Suppressor macrophage treated with lipopolysaccharide for 4 hours (primary cell): ENCODE results near the gene FOXD1.
"Not testable (repeated sequence)": the region's sequence is repeated elsewhere in the genome, so short reads cannot be mapped to it uniquely, and the experiment has no call there.

Experiments
- DNase-seq: peaks from one replicate; pipeline ENCODE4 v3.0.0-alpha.2; 2020

Gene FOXD1

DNA sequence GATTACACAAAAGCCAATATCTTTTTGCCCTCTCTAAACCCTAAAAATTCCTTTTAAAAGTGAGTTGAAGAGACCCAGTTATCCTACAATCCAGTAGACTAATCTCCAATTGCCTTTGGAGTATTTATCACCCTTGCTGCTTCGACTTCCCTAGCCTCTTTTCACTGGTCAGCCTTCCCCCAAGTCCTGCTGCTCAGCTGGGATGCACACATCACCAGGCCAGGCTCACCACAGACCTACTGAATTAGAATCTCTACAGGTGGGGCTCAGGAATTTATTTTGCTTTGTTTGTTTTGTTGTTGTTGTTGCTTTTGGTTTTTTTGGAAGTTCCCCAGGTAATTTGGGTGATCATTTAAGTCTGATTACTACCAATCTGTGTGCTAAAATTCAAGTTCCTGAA is 11.6 kb upstream of the FOXD1 start:
- DNase-seq, result no peak

DNA sequence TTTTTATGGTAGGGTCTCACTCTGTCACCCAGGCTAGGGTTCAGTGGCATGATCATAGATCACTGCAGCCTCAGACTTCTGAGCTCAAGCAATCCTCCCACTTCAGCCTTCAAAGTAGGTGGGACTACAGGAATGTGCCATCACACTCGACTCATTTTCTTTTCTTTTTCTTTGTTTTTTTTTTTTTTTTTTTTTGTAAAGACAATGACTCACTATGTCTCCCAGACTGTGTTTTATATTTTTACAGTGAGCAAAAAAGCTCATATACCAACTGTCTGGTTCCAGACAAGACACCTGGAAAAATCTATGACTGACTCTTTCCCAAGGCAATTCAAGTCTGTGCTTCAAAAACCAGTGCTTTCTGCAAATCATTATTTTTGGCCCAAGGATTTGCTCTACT is 10.8 kb upstream of the FOXD1 start:
- no peak for DNase-seq

DNA sequence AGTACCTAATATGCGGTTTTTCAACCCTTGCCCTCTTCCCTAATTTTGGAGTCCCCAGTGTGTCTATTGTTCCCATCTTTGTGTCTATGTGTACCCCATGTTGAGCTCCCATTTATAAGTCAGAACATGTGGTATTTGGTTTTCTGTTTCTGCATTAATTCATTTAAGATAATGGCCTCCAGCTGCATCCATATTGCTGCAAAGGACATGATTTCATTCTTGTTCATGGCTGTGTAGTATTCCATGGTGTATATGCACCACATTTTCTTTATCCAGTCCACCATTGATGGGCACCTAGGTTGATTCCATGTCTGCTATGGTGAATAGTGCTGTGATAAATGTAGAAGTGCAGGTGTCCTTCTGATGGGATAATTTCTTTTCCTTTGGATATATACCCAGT is 7.9 kb upstream of the FOXD1 start:
- DNase-seq, result not testable (repeated sequence)

DNA sequence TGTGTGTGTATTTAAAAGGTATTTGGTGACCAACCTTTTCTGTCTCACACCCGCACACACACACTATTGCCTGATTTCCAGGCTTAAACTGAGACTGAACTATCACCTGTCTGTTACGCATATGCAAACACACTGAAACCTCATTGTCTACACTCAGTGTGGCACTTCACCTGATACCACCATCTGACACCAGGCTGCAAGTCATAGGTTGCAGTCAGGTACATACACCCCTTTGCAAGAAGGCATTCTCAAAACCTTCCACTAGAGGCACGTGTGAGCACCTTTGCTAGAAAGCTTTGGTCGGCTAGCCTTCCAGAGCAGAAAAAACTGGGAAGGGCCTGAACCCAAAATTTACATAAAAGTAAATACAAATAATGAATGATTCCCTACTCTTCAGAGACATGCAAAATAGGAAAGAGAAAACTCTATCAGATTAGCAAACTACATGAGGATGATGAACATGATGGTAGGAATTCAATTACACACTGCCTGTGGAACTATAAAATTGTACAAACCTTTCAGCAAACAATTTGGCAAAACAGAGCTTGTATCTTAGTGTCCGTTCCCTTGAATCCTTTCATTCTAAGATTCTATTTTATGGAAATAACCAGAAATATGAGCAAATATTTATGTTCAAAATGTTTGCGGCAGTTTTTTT is 5.9 kb upstream of the FOXD1 start:
- DNase-seq, result peak; percentile 30

DNA sequence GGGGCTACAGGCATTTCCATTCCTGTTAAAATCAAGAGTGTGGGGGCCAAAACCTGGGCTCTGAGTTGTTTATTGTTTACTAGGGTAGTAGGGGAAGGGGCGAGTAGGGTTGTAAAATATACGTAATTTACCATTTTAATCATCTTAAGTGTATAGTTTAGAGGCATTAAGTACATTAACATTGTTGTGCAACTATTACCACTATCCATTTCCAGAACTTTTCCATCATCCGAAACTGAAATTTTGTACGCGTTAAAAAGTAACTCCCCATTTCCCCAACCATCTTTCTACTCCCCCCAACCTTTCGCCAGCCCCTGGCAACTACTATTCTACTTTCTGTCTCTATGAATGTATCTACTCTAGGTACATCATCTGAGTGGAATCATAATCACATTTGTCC is 3.6 kb upstream of the FOXD1 start:
- no peak for DNase-seq

DNA sequence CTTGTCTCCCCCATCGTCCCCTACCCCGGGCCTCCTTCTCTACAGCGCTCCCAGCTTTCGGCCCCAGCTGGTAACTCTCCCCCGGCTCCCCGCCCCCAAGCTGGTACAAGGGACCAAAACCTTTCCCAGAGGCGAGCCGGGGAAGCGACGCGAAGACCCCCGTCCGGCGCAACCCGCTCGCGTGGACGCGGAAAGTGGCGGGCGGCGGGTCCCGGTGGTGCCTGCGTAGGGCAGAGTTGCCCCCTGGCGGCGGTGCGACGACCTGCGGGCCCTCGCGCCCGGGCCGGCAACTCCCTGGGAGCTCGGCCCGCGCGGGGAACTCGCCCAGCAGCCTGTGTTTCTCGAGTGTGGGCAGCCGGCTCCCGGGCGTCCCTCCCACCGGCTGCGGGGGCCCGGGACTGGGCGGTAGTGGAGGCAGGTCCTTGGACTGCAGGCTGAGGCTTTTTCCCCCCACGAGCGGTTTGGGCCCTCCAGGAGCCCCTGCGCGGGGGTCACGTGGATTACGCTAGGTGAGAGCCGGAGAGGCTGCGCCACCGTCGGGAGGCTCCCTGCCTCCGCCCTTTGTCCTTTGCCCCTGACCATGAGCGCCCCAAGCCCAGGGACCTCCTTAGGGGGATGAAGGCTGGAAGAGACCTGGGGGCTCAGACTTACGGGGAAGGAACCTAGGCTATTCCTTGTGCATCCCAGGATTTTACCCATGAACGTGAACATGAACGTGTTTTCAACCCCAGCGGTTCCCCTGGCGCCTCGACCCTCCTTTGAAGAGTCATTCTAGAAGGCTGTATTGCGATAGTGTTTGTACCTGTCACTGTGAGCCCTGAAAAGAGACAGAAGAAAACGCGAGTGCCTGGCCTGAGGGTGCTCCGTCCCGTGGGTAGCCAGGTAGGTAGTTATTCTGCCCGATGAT is 2.9 kb upstream of the FOXD1 start:
- peak; percentile 63 for DNase-seq

DNA sequence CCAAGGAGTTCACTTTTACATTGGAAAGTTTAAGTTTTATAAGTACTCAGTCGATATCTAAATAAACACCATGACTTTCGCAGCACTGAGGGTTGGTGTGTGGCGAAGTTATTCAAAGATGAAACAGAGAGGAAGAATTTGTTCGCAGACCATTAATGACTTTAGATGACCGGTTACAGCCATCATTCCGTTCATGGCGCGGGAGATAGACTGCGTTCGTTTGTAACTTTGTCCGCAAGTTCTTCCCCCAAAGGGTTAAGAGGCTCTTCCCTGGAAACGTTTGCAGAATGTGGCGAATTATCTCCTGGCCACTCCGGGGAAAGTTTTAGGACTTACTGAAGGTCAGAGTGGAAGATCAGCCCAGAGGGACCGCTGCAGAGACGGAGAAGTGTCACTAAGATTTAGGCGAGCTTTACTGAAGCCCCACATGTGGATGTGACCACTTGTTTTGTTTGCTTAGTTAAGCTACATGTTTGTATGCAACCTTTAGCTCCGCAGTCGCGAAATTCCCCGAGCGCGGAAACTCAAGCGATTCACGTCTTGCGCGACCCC is 2.2 kb upstream of the FOXD1 start:
- DNase-seq, result no peak

DNA sequence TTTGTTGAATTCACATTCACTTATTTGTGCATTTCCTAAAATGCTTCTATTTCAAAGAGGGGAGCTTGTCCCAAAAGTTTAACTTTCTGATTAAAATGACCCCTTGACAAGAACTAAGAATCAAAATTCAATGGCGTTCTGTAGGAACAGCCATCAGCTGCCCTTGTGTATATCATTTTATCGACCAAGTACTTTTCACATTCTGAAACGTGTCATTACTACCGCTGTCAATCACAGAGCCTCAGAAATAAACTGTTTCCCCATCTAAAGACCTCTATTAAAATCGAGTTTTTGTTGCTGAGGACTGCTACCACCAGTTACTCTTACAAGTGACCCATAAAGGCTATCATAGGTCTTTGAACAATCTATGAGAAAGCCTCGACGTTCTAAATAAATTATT is 1.6 kb upstream of the FOXD1 start:
- DNase-seq, result no peak

DNA sequence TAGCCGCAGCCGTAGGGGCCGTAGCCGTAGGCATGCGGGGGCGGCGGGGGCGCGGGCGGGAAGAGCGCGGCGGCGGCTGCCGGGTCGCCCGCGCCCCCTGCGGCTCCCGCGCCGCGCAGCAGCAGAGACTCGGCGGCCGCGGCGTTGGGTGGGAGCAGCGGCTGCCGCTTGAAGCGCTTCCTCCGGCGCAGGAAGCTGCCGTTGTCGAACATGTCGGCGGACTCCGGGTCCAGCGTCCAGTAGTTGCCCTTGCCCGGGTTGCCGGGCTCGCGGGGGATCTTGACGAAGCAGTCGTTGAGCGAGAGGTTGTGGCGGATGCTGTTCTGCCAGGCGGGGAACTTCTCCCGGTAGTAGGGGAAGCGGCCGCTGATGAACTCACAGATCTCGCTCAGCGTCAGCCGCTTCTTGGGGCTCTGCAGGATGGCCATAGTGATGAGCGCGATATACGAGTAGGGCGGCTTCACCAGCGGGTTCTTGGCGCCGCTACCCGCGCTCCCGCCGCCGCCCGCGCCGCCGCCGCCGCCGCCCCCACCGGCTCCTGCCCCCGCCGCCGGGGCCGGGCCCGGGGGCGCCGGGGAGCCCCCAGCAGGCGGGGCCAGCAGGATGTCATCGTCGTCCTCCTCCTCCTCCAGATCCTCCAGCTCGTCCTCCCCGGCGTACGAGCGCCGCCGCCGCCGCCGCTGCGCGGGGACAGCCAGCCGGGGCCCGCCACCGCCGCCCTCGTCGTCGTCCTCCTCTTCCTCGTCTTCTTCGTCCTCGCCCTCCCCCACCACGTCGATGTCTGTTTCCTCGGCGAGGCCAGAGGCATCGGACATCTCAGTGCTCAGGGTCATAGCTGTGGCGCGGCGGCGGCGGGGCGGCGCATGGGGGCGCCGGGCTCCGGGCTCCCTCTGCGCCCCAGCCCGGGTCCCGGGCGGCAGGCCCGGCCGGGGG is 781 bp downstream of the FOXD1 start:
- peak; percentile 36 for DNase-seq

DNA sequence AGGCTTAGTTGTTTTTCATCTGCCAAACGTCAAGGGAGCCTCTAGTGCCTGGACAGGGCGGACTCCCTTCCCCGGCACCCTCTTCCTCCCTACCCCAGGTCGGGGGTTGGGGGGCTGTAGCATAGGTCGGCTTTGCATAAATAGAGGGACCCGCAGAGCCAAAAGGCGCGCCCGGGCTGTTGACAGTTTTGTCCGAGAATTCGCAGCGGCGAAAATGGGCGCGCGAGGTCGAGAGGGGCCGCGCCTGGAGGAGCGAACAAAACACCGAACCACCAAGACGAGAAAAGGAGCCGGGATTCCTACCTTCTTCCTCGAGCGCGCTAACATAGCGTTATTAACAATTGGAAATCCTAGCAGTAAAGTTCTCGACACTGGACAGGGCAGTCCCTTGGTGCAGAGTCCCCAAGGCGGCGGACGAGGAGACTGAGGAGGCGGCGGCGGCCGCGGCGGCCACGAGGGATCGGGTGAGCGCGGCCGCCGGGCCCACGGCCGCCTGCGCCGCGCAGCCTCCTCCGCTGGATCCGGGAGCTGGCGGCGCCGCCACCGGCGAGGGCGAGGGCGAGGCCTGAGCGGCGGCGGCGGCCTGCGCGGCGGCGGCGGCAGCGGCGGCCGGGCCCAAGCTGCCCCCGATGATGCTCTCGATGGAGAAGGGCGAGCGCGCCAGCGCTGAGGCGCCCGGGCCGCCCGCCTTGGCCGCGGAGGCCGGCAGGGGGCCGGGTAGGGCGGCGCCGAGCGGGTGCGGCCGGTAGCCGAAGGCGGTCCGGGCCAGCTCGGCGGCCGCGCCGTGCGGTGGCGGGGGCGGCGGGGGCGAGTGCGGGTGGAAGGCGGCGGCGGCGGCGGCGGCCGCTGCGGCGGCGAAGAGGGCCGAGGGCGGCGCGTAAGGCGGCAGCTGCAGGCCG is 1.7 kb downstream of the FOXD1 start:
- peak; percentile 22 for DNase-seq

DNA sequence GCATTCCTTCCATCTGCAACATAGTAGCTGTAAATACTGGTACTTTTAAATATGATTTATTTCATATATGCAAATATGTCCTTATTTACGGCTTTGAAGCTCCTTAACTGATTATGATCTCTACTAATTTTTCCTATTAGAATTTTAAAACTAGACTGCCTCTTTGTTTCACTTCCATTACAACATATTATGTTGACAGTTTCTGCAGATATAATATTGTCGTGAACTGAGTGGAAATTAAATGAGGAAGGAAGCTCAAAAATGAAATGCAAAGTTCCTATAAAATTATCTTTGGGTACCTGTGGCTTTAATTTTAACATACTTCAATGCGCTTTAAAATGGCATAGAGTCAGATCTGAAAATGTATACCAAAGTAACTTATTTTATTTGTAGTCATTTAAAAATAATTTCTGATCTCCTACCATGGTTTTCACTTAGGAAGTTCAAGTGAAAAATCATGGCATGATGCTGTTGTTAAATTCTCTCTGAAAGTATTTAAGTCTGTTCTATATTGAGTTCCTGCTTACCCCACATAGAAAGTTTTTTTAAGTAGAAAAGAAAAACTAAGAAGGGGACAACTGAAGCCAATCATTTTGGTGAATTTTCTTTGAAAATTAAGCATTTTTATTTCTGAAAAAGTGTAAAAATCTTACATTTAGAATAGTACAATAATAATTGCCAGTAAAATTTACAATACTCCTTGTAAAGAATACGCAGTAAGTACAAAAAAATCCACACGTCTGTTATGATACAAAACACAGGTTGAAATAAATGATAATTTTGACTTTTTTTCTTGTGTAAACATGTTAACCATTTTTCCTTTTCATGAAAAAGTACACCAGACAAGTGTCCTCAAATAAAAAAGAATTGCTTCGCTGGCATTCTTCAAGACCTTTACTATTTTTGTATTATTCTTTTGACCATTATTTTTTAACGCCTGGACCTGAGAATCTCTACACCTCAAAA is 2.6 kb downstream of the FOXD1 start:
- DNase-seq, result no peak

DNA sequence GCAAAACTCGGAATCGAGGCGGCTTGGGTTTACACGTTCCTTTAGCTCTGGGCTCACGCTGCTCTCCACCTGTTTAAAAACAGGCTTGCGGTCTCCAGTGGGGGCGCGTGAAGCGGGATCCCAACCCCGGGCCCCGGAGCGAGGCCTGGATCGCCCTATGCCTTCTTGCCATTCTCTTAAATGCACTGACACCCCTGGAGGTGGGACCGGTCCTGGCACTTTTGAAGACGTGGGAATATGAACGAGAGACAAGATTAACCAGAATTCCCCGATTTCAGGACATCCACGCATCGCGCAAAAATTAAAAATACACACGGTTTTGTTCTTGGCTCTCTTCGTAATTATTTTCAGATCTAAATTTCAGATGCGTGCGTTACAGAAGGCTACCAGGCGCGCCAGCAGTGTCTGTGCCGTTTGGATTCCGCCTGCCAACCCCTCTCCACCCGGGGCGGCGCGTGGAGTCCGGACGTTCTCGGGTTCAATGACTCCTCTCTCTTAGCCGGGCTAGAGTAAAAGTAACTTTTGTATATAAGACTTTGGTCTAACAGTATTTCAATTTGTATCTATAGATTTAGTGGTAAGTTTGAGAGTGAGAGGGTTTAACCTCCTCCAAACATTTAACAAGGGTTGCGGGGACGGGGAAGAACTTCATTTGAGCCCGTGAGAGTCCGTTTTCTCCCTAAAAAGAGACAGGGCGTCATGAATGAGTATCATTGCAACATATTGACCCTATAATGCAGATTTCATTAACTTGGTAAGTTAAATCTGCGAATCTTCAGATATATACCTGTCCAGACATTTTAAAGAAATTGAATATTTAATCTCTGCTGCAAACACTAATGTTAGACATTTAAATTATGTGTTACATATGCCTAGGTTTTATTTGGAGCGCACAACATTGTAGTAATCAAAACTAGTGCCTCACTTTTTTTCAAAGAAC is 3.8 kb downstream of the FOXD1 start:
- DNase-seq, result no peak

DNA sequence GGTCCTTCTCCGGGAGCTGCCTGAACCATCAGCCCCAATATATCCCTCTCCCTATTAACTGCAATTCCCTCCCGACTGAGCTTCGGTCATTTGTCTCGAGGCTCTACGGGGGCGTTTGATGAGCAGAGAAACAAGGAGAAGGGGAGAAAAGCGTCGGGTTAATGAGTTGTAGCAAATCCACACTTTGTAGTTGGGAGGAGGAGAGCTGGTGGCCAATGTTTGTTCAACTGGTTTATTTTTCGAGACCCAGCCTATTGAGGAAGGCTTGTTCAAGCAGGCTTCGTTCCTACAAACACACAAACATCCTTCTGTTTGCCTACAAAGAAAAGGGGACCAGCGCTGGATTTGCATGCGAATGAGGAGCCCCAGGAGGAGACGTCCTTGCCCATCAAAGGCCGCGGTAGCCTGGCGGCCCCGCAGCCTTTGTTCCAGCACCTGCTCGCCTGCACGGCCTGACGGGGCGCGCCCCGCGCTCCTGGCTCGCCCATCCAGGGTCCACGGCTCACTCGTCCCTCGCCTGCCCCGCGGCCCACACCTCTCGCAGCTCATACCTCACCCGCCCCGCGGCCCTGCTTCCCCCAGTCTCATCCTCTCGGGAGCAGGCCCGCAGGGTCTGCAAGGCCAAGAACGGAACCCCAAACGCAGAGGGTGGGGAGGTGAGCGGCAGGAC is 4.6 kb downstream of the FOXD1 start:
- no peak for DNase-seq

DNA sequence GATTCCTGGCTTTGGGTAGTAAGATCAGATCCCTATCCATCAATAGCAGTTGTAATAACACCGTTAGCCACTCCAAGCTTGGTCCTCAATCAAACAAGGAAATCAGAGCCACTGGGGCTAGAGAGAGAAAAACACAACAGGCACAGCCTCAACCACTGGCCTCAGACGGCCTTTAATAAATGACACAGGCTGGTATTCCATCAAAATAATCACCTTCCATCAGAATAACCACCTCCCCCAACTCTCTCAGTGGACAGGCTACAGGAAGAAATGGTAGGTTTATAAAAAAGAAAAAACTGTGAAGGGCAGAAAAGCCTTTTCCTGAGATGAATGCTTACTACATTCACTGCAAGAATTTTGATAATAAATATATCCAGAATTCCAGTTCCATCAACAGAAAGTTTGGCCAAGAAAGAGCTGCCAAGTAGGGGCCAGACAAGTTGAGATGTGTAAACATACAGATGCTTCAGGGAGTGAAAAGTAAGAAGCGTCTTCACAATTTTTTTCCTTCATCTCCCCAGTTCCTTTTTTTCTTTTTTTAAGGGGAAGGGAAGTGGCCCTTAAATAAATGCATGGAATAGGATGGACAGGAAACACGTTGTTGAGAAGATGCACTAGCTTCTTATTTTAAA is 5.5 kb downstream of the FOXD1 start:
- DNase-seq, result no peak

DNA sequence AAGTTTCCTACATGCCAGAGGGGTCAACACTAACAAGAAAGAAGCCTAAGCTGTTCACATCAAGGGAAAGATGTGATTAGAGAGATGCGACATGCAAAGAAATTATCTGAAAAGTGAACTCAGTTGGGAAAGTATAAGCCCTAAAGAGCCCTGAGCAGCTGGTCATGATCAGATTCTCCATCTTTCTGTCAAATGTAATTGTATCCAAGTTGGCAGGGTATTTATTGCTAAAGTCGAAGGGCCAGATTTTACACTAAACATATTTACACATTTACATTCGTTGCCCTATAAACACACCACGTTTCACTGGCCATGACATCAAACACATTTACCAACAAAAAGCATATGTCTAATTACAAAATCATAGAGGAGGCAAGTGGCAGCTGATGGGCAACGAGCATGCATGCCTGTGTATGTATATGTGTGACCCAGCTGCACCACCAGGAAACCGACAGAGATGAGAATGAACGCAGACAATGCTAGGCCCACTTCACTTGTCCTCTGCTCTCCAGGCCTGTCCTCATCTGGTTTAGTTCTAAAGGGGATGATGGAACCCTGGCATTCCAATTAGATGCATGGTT is 6.3 kb downstream of the FOXD1 start:
- DNase-seq, result no peak

DNA sequence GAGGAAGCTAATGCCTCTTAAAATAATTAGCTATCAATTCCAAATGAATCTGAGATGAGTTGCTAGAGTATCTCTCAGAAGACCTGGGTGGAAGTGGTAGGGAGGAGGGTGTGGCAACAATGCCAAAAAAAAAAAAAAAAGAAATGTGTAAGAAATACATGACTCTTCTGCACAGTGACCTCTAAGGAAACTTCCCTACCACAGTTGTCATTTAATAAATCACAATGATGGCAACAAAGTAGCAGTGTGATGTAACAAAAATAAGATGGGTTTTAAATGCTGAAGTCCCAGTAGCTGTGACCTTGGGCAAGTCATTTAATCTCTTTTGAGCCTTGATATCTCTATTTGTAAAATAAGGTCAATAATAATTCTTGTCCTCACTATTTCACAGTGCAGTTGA is 7.2 kb downstream of the FOXD1 start:
- DNase-seq, result no peak

DNA sequence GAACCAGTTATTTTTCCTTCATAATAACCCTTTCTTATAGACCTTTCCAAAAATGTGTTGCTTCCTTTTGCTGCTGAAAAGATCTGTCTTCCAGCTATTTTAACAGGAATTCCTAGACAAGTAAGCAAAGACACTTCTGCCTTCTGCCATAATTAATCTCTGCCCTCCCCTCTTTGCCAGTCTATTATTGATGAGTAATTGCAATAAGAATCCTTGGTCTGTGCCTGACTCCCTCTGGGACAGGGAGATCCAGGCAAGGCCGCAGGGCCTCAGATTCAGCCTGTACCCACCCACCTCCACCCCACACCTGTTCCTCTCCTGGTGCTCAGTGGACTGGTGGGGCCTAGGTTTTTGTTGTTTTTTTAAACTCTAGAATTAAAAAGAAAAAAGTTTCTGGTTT is 8.3 kb downstream of the FOXD1 start:
- DNase-seq, result no peak
